Spleen (tissue), 7 donors: ENCODE data around the gene TXNRD2.

Source experiments
- CTCF ChIP-seq, 11 experiments: fragments of 200-600 bp in 7 of 11; fragments of 450-650 bp in 4 of 11; sonication (generic) in 4 of 11; IDR thresholded peaks in 8 of 11; conservative IDR thresholded peaks in 3 of 11; 1 replicate in 7 of 11; 2 replicates in 4 of 11; pipeline versions ENCODE4 v1.4.0 to v1.8.0; 2016 to 2021; ENCODE audit warnings: antibody characterized with exemption in 11 of 11, inconsistent platforms in 4 of 11, mild to moderate bottlenecking in 1 of 11
- POLR2A ChIP-seq, 3 donors: fragments of 450-650 bp; IDR thresholded peaks; one replicate each; pipeline ENCODE4 v1.5.1; 2017; ENCODE audit warnings: antibody characterized with exemption in 3 of 3, mild to moderate bottlenecking in 1 of 3
- POLR2AphosphoS5 ChIP-seq, 3 donors: sonication (generic); formaldehyde crosslinking; IDR thresholded peaks; one replicate each; pipeline ENCODE4 v1.5.1; 2017; ENCODE audit warnings: antibody characterized with exemption in 3 of 3
- donor health status: DM: no; HTN: no; CAD: no; lungs with moderate emphysema.
- donor health status: DM: no; HTN: no; CAD: no.
- donor health status: DM: no; HTN: no; CAD: no.

GRCh38 chr22:19932367-19933206 is 9.0 kb downstream of the TXNRD2 start:
- TF ChIP-seq CTCF (IDR thresholded peaks at IDR 0.05 in 8 of 11, conservative IDR thresholded peaks at IDR 0.05 in 3 of 11) (no peak), POLR2AphosphoS5 (IDR thresholded peaks at IDR 0.05) (peak in 2 of 3 donors; percentile 35 to 57), POLR2A (IDR thresholded peaks at IDR 0.05) (no peak)
